ENCODE measurements around the gene SERPINA5.

- TF ChIP-seq CTCF (IDR thresholded peaks at IDR 0.05) (no peak), POLR2AphosphoS5 (IDR thresholded peaks at IDR 0.05) (no peak), POLR2A (IDR thresholded peaks at IDR 0.05) (no peak), EP300 (IDR thresholded peaks at IDR 0.05) (no peak)
Measured at GRCh38 chr14:94633121-94633520, 51.9 kb downstream of the SERPINA5 start.
